GM18858 (cell line): ENCODE data around the gene NACC2.
"Not testable (repeated sequence)": the region's sequence is repeated elsewhere in the genome, so short reads cannot be mapped to it uniquely, and the experiment has no call there.

Experiments used
- ATAC-seq: cut with Tn5 transposase; IDR thresholded peaks from one replicate; pipeline ENCODE4 v1.9.1; 2021; ENCODE audit not compliant: unreplicated experiment

NACC2 gene

GRCh38 chr9:136082496-136083361, 12.4 kb downstream of the NACC2 start:
- no peak for ATAC-seq

GRCh38 chr9:136081826-136082495, 13.1 kb downstream of the NACC2 start:
- no peak for ATAC-seq

- no peak for ATAC-seq
Observed at GRCh38 chr9:136081113-136081825, 13.8 kb downstream of the NACC2 start.

GRCh38 chr9:136080716-136081112, 14.4 kb downstream of the NACC2 start:
- ATAC-seq: no peak

- no peak for ATAC-seq
Observed at GRCh38 chr9:136079916-136080246, 15.2 kb downstream of the NACC2 start.

- ATAC-seq: no peak
Observed at GRCh38 chr9:136079211-136079915, 15.7 kb downstream of the NACC2 start.

GRCh38 chr9:136078498-136079011, 16.5 kb downstream of the NACC2 start:
- no peak for ATAC-seq

GRCh38 chr9:136078024-136078423, 17.1 kb downstream of the NACC2 start:
- ATAC-seq: no peak

GRCh38 chr9:136077491-136077890, 17.6 kb downstream of the NACC2 start:
- no peak for ATAC-seq

GRCh38 chr9:136075881-136076678, 19.0 kb downstream of the NACC2 start:
- ATAC-seq: no peak

- ATAC-seq: no peak
Observed at GRCh38 chr9:136075134-136075841, 19.8 kb downstream of the NACC2 start.

GRCh38 chr9:136074706-136075105, 20.4 kb downstream of the NACC2 start:
- no peak for ATAC-seq

GRCh38 chr9:136062657-136063439, 32.2 kb downstream of the NACC2 start:
- no peak for ATAC-seq

GRCh38 chr9:136061916-136062315, 33.2 kb downstream of the NACC2 start:
- not testable (repeated sequence) for ATAC-seq

- no peak for ATAC-seq
Observed at GRCh38 chr9:136061405-136061804, 33.7 kb downstream of the NACC2 start.

GRCh38 chr9:136060671-136061371, 34.3 kb downstream of the NACC2 start:
- no peak for ATAC-seq

GRCh38 chr9:136059851-136060670, 35.0 kb downstream of the NACC2 start:
- no peak for ATAC-seq
